ENCODE data around the gene PLSCR1.
"Not testable (repeated sequence)": the region's sequence is repeated elsewhere in the genome, so short reads cannot be mapped to it uniquely, and the experiment has no call there.

PLSCR1 gene

DNA sequence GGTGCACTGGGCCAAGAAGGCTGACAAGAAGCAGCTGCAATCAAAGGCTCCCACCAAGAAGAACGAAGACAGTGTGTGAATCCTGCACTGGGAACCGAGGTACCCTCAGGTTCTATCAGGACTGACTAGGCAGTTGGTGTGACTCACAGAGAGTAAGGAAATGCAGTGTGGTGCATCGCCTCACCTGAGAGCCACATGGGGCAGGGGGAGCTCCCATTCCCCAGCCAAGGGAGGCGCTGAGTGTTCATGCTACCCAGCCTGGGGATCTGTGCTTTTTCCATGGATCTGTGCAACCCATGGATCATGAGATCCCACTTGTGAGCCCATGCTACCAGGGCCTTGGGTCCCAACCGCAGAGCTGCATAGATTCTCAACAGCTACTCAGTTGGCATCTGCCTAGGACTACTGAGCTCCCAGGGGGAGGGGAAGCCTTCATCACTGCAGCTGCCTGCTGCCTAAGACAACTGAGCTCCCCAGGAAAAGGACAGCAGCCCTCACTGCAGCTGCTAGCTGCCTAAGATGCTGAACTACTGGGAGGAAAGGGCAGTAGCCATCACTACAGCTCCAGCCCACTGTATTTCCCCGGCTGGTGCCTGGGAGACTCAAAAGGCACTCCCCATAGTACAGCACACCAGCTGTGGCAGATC, 68.2 kb downstream of the PLSCR1 start:
- FAIRE-seq, result no peak

DNA sequence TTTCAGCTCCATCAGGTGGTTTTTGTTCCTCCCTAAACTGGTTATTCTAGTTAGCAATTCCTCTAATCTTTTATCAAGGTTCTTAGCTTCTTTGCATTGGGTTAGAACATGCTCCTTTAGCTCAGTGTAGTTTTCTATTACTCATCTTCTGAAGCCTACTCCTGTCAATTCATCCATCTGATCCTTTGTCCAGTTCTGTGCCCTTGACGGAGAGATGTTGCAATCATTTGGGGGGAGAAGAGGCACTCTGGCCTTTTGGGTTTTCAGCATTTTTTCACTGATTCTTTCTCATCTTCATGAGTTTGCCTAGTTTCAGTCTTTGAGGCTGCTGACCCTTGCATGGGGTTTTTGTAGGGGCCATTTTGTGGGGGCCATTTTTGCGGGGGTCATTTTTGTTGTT, 69.4 kb downstream of the PLSCR1 start:
- not testable (repeated sequence) for DNase-seq (ENCODE audit: low spot score); FAIRE-seq

More for the DNA sequence above, 68.2 kb downstream of the PLSCR1 start:
- no peak for DNase-seq (ENCODE audit: low spot score)

DNA sequence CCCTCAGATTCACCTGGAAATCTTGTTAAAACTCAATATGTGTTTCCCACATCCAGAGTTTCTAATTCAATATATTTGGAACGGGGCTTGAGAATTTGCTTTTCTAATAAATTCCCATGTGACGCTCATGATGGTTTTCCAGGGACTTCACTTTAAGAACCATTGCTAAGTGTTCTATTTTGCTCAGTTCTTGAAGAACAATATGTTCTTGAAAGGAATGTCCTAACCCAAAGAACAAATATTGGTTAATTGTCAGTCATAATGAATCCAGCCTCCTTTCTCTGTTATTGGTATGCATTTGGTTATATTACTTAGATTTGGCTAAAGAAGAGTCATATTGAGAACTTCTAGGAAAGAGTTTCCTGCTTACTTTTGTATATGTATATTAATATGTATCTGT, 70.7 kb downstream of the PLSCR1 start:
- DNase-seq (ENCODE audit: low spot score) (no peak), FAIRE-seq (no peak)

DNA sequence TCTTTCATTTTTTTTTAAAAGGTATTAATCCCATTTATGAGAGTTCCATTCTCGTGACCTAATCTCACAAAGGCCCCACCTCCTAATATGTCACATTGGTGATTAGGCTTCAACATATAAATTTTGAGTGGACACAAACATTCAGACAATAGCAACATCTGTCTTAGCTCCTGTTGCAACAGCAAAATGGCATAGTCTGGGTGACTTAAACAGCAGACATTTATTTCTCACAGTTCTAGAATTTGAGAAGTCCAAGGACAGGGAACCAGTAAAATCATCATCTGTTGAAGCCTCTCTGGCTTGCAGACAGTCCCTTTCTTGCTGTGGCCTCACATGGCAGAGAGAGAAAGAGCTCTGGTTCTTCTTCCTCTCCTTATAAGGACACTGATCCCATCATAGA, 71.8 kb downstream of the PLSCR1 start:
- FAIRE-seq (no peak), DNase-seq (ENCODE audit: low spot score) (no peak)

DNA sequence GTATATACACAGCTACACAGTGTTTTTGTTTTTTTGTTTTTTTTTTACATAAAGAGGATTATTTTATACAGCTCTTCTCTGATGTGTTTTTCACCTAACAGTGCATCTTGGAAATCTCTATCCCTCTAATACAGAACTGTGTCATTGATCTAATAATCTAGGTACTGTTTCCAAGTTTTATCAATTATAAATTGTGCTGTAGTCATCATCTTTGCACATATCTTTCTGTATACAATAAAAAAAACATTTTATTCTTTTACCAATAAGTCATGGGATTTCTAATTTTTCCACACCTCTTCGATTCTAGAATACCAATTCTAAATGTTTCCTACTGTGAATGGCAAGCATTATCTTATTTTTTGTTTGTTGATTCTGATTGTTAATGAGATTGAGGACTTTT, 73.4 kb downstream of the PLSCR1 start:
- FAIRE-seq (no peak), DNase-seq (ENCODE audit: low spot score) (no peak)

DNA sequence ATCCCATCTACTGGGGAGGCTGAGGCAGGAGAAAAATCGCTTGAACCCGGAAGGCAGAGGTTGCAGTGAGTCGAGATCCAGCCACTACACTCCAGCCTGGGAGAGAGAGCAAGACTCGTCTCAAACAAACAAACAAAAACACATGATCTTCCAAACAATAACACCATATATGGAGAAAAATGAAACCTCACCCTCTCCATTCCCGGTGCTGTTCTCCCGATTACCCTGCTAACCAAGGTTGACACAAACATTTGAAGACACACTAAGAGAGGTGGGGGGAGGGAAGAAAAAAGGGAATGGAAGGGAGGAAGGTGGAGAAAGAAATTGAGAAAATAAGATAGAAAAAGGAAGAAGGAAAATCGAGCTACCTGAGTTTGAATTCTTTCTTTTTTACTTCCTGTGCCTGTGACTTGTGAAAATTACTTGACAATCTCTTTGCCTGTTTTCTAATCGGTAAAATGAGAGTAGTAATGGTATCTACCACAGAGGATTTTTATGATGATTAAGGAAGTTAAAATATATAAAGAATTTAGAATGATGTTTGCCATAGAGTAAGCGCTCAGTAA, 73.9 kb downstream of the PLSCR1 start:
- no peak for DNase-seq (ENCODE audit: low spot score)

DNA sequence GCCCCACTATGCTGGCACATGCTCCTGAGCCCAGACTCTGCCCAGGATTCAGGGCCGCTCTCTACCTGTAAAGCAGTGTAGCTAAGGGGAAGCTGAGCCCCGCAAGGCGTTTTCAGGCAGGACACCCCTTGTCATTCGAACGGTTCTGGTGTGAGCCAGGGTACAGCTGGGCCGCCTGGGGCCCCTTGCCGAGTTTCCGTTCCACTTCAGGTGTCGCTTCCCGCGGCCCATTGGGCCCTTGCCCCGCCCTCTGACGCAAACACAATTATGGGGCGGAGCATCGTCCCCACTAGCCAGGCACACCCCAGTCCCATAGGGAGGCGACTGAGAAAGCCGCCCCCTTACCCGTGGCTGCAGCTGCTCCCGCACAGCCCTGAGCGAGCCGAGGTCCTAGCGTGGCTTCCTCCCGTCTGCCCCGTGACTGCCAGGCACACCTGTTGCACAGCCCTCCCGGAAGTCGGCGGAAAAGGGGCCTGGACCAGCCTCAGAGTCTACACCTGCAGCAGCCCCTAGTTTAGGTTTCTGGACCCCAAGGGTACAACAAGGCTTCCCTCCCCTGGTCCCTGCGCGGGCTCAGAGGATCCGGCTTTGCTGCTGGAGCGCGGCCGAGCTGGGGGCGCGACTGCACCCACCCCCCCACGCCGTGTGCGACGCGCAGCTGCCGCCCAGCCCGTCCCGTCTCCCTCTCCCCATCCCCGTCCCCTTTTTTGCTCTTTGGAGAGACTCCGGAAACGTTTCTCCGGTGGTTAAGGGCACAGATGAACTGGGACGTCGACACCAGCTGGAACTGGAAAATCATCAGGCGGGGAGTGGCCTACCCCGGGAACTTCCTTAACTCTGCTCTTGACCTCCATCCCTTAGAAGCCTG, 75.0 kb downstream of the PLSCR1 start, which contains the start of gene PLSCR2:
TSS of gene PLSCR2 (minus strand) at position 412 of the 868 bp plus-strand sequence. CDS start 9,657 bp downstream, outside the sequence.
- FAIRE-seq, result no peak
- DNase-seq (ENCODE audit: low spot score), result no peak

More for the DNA sequence above, 73.9 kb downstream of the PLSCR1 start:
- no peak for FAIRE-seq

DNA sequence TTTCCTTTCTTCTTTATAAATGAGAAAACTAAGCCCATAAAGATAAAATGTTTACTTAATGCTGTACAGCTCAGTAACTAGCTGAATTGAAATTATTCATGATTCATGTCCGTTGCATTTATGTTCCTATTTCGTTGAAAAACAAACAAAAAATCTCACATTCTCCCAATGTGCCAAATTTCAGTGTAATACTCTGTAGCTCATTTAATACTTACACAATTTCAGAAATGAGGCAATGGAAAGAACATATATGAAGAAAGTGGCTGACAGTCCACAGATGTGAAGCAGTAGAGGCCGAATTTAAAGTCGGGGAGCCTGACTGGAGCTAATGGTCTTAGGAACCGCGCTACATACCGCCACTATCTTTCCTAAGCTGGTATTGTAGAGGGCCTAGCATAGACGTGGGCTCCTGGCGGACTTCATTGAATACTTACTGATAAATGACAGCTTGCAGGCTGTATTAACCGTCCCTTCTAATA, 75.7 kb downstream of the PLSCR1 start:
- FAIRE-seq (no peak), DNase-seq (ENCODE audit: low spot score) (no peak)

DNA sequence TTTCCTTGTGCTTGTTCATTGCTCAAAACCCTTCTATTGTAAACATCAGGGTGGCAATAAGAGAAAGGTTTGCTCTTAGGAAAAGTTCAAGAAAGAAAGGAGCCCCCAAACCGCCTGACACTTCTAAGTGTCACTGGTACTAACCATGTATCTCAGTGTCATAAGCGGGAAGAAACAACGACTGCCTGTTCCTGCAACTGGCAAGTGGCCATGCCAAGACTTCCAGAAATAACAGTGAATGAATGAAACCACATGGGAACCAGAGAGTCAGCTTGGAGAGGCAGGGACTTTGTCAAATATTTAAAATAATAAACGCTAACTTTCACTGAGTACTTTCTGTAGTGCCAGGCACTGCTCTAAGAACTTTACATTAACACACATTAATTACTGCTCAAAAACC, 76.2 kb downstream of the PLSCR1 start:
- FAIRE-seq (no peak), DNase-seq (ENCODE audit: low spot score) (no peak)

DNA sequence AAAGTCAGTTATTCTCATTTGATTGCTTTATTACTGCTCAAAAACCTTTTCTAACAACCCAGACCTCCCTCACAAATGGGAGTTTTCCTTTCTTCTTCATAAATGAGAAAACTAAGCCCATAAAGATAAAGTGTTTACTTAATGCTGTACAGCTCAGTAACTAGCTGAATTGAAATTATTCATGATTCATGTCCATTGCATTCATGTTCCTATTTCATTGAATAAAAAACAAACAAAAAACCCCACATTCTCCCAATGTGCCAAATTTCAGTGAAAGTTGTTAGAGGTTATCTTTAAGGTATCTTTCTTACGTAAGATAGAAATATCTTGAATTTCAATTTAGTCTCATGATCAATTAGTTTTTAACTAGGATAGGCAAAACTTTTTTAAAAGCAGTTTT, 77.8 kb downstream of the PLSCR1 start:
- FAIRE-seq, result no peak
- DNase-seq (ENCODE audit: low spot score), result no peak

DNA sequence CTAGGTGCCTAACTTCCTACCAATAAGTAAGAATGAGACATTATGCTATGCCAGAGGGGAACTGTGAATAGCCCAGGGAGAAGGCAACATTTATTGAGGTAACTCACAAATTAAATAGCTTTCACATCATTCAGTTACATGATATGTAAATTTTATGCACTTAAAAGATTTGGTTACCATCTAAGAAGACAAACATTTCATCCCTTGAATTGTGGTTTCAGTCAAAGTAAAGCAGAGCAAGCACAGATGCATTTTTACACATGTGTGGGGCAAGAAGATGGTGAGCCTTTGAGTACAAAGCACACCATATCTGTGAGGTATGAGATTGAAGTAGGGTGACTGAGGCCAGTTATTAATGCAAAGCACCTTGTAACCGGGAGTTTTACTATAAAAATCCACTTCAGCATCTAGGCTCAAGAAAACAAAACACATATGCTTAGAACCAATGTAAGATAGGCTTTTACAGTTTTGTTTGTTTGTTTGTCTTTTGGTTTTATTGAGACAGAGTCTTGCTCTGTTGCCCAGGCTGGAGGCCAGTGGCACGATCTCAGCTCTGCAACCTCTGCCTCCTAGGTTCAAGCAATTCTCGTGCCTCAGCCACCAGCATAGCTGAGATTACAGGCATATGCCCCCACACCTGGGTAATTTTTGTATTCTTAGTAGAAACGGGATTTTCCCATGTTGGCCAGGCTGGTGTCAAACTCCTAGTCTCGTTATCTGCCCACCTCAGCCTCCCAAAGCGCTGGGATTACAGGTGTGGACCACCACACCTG, 78.5 kb downstream of the PLSCR1 start:
- no peak for FAIRE-seq
- no peak for DNase-seq (ENCODE audit: low spot score)
